NT2/D1 (cell line): Measurements from ENCODE around the gene SRPK2.

ENCODE experiments used
- DNase-seq: peaks from one replicate; pipeline ENCODE4 v3.0.0-alpha.2; 2011; ENCODE audit warnings: low read depth, low spot score
- H3K27me3 ChIP-seq: 2 replicates; pipeline ENCODE4 v1.6.0; 2011; ENCODE audit warnings: mild to moderate bottlenecking; ENCODE audit not compliant: insufficient read length, insufficient read depth
- H3K36me3 ChIP-seq: 2 replicates; pipeline ENCODE4 v1.6.1; 2011; ENCODE audit warnings: mild to moderate bottlenecking, low read length, mixed read lengths; ENCODE audit not compliant: insufficient read depth, insufficient read length
- H3K4me1 ChIP-seq: 2 replicates; pipeline ENCODE4 v1.5.1; 2011; ENCODE audit not compliant: insufficient read depth, insufficient read length
- H3K4me3 ChIP-seq: 2 replicates; pipeline ENCODE4 v1.5.1; 2011; ENCODE audit warnings: low read depth; ENCODE audit not compliant: insufficient read length
- H3K9ac ChIP-seq: 2 replicates; pipeline ENCODE4 v1.6.0; 2011; ENCODE audit warnings: low read depth; ENCODE audit not compliant: insufficient read length
- H3K9me3 ChIP-seq: 2 replicates; pipeline ENCODE4 v1.5.1; 2011; ENCODE audit warnings: mild to moderate bottlenecking, low read length; ENCODE audit not compliant: insufficient read depth
- SUZ12 ChIP-seq: IDR thresholded peaks from 2 replicates; pipeline ENCODE4 v1.6.1; 2011; ENCODE audit not compliant: insufficient read length, insufficient read depth; ENCODE audit errors: extremely low read depth
- YY1 ChIP-seq: IDR thresholded peaks from 2 replicates; pipeline ENCODE4 v1.6.1; 2011; ENCODE audit not compliant: insufficient read length, insufficient read depth
- ZNF274 ChIP-seq: IDR thresholded peaks from 2 replicates; pipeline ENCODE4 v1.6.1; 2011; ENCODE audit warnings: mild to moderate bottlenecking, low read depth, low read length

The SRPK2 gene

DNA sequence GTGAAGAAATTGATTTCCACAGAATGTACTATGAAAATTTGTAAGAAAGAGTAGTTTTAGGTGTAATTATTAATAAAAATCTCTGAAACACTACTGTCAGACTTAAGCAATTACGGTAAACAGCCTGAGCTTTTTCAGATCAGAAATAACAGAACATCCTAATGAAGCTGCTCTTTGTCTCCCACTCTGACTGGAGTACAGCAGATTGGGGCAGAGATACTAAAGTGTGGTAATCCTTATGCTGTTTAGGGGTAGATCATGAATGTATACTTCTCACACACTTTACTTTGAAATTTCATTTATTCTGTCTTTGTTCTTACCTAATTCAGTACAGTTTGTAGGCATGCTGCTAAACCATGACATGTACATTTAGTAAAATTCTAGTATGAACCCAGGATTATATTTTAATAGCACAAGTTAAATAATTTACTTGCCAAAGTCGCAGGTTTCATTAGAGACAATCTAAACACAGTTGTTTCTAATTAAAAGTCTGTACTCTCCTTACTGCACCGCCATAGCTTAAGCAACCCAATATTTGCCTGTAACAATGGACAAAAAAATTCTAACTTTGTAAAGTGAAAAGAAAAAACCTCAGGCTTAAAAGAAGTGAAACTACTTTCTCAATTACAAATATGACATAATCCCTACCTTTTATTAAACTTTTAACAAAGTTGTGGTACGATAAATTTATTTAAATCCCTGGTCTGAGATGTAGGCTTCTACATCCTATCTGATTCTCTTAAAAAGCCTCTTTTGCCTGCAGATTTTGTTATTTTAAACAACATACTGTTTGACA is 286.0 kb downstream of the SRPK2 start:
- no peak overlapping the region for H3K9ac ChIP-seq
- H3K36me3 ChIP-seq = peaks cover 46% of the 10 kb centered on the region
- H3K4me3 ChIP-seq = no peak overlapping the region
- H3K4me1 ChIP-seq = no peaks in the 10 kb centered on the region
- no peak for DNase-seq
- no peaks in the 10 kb centered on the region for H3K27me3 ChIP-seq
- TF ChIP-seq ZNF274 = no peak
- no peak for TF ChIP-seq SUZ12
- TF ChIP-seq YY1 = no peak
- H3K9me3 ChIP-seq = no peaks in the 10 kb centered on the region

DNA sequence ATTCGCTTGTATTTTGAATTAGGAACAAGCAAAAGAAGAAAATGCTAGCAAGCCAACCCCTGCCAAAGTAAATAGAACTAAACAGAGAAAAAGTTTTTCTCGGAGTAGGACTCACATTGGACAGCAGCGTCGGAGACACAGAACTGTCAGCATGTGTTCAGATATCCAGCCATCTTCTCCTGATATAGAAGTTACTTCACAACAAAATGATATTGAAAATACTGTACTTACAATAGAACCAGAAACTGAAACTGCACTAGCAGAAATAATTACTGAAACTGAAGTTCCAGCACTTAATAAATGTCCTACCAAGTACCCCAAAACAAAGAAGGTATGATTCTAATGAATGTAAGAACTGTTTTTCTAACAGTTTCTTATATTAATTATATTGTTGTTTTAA is 286.9 kb downstream of the SRPK2 start:
- no peaks in the 10 kb centered on the region for H3K27me3 ChIP-seq
- H3K4me1 ChIP-seq = no peaks in the 10 kb centered on the region
- no peak overlapping the region for H3K4me3 ChIP-seq
- H3K9ac ChIP-seq = no peak overlapping the region
- DNase-seq = no peak
- peaks cover 37% of the 10 kb centered on the region for H3K36me3 ChIP-seq
- TF ChIP-seq SUZ12 = no peak
- TF ChIP-seq ZNF274 = no peak
- no peak for TF ChIP-seq YY1
- H3K9me3 ChIP-seq = no peaks in the 10 kb centered on the region

DNA sequence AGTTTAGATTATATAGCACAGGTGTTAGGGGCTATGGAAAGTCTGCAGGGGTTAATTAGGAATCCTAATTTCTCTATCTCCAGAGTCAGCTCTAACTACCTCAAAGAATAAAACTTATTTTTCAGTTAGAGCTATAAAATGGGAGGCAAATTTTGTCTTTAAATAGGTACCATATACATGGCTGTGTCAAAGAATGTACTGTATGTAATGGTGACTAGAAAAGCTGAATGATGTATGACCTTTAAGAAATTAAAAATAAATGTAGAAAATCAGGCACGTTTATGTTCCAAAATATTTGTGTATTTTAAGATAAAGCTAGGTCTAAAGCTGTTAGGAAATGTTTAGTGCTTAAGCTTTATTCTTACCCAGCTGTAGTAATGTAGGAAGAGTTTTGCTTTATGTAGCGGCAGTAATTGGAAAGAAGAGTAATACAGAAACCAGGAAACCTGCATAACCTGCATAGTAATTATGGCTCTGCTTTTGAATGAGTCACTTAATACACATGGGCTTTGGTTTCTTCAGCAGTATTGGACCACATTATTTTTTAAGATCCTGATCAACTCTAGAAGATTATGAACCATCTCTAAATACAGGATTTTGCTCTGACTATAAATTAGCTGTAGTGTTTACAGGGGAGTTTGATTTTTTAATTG is 289.7 kb downstream of the SRPK2 start:
- Histone ChIP-seq H3K27me3 (no peaks in the 10 kb centered on the region), H3K4me3 (no peak overlapping the region), H3K9ac (no peak overlapping the region), H3K9me3 (no peaks in the 10 kb centered on the region), H3K4me1 (no peaks in the 10 kb centered on the region), H3K36me3 (peaks cover 24% of the 10 kb centered on the region)
- no peak for TF ChIP-seq ZNF274
- TF ChIP-seq YY1 = no peak
- TF ChIP-seq SUZ12 = no peak
- DNase-seq = no peak

DNA sequence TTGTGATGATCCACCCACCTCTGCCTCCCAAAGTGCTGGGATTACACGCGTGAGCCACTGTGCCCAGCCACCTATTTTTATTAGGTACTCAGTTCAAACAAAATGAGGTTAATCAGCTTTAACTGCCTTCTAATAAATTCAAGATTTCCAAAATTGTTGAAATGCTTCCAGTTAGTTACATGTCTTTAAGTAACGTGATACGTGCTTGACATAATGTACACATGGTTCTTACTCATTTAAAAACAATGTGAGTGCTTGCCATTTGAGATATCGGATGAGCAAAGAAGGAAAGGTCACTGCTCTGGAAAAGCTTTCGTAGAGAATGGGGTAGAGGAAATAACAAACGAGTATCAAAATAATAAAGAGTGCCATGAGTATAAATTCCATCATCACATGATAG is 291.1 kb downstream of the SRPK2 start:
- H3K4me3 ChIP-seq = no peak overlapping the region
- H3K9ac ChIP-seq = no peak overlapping the region
- TF ChIP-seq SUZ12 = no peak
- no peak for TF ChIP-seq ZNF274
- TF ChIP-seq YY1 = no peak
- peaks cover 28% of the 10 kb centered on the region for H3K36me3 ChIP-seq
- H3K4me1 ChIP-seq = no peaks in the 10 kb centered on the region
- H3K9me3 ChIP-seq = no peaks in the 10 kb centered on the region
- no peaks in the 10 kb centered on the region for H3K27me3 ChIP-seq
- DNase-seq = no peak

DNA sequence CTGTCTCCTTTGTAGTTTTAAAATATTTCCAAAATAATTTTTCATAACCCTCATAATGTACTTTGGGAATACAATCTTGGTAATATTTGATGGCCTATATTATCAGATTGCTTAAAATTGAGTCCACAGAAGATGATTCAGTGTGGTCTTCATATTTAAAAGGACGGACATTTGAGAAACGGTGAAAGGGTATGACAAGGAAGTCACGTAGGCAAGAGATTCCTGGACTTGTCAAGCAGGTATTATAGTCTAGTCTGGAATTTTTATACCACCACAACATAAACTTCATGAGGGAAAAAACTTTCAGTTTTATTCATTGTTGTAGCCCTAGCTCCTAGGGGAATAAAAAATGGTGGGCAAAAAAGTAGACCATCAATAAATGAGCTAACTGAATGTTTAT is 292.4 kb downstream of the SRPK2 start:
- Histone ChIP-seq H3K4me1 (no peaks in the 10 kb centered on the region), H3K9me3 (no peaks in the 10 kb centered on the region), H3K27me3 (no peaks in the 10 kb centered on the region), H3K9ac (no peak overlapping the region), H3K36me3 (peaks cover 33% of the 10 kb centered on the region), H3K4me3 (no peak overlapping the region)
- no peak for DNase-seq
- TF ChIP-seq SUZ12 = no peak

DNA sequence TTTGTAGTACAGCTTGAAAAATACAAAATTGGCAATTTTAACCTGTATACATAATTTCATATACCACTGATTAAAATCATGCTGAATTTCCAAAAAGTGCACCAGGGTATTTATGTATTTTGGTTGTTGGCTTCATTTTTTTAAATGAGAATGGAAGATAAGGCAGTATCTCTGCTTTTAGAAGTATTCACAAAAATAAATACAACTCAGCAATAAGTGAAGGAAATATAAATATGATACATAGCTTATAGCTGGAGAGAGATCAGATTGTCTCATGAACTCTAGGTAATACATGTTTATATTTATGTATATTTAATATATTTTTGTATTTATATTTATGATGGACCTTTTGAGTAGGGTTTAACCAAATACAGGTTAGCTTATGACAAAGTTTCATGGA is 293.8 kb downstream of the SRPK2 start:
- TF ChIP-seq ZNF274 = no peak
- TF ChIP-seq SUZ12 = no peak
- no peak for TF ChIP-seq YY1
- no peak for DNase-seq
- Histone ChIP-seq H3K4me1 (no peaks in the 10 kb centered on the region), H3K27me3 (no peaks in the 10 kb centered on the region), H3K4me3 (no peak overlapping the region), H3K9me3 (no peaks in the 10 kb centered on the region), H3K36me3 (peaks cover 39% of the 10 kb centered on the region), H3K9ac (no peak overlapping the region)

DNA sequence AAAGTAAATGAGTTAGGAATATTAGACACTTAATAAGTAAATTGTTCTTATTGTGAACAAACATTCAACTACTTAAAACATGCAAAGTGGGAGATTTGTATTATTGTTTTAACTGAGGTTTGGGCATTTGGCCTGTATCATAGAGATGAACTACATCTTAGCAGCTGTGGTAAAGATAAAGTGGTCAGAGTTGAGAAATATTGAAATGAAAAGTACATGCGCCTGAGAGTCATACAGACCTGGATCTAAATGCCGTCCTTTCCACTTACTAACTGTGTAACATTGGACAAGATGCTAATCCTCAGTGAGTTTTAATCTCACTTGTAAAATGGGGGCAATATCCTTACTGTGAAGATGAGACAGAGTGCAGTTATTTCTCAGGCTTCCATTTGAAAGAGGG is 300.3 kb downstream of the SRPK2 start:
- Histone ChIP-seq H3K36me3 (peaks cover 42% of the 10 kb centered on the region), H3K9ac (no peak overlapping the region), H3K27me3 (no peaks in the 10 kb centered on the region), H3K4me3 (no peak overlapping the region), H3K9me3 (no peaks in the 10 kb centered on the region), H3K4me1 (no peaks in the 10 kb centered on the region)
- TF ChIP-seq SUZ12 (no peak), YY1 (no peak), ZNF274 (no peak)
- DNase-seq = no peak
